ENCODE data around the gene ABI3. TPM values are rescaled to one million over a fixed set of nuclear protein-coding genes. Genes with fewer than 3 reads are reported as not detected.

ABI3 gene
- total RNA-seq, 1 experiment from 2014 or later: 20.2 TPM

Other genes starting within 250 kb of the ABI3 start
- gene GIP, start 242.1 kb upstream of the ABI3 start, total RNA-seq (2014; rRNA removed; shearing (Covaris generic); ENCODE audit: low replicate concordance): not detected in 2 replicates
- not detected in 2 replicates for gene IGF2BP1, start 213.3 kb upstream of the ABI3 start, total RNA-seq (2014; rRNA removed; shearing (Covaris generic); ENCODE audit: low replicate concordance)
- gene B4GALNT2, start 77.9 kb upstream of the ABI3 start, total RNA-seq (2014; rRNA removed; shearing (Covaris generic); ENCODE audit: low replicate concordance): not detected in 2 replicates
- 25.3 and 40.2 TPM in 2 replicates for gene GNGT2, start 133 bp upstream of the ABI3 start, total RNA-seq (2014; rRNA removed; shearing (Covaris generic); ENCODE audit: low replicate concordance)
- gene PHOSPHO1, start 20.1 kb downstream of the ABI3 start, total RNA-seq (2014; rRNA removed; shearing (Covaris generic); ENCODE audit: low replicate concordance): 2.3 TPM in 1 of 2 replicates, not detected in the other
- gene ZNF652, start 151.5 kb downstream of the ABI3 start, total RNA-seq (2014; rRNA removed; shearing (Covaris generic); ENCODE audit: low replicate concordance): 47.7 and 84.1 TPM in 2 replicates
- gene PHB1, start 204.2 kb downstream of the ABI3 start, total RNA-seq (2014; rRNA removed; shearing (Covaris generic); ENCODE audit: low replicate concordance): 91.5 and 130 TPM in 2 replicates

All from Karpas-422 (cell line).